Activated CD4-positive, alpha-beta T cell treated with anti-CD3 and anti-CD28 coated beads for 36 hours (primary cell): ENCODE results near the gene WNT2. TPM values are rescaled to one million over a fixed set of nuclear protein-coding genes. Genes with fewer than 3 reads are reported as not detected.
A peak's percentile ranks its signal among the peaks of the same experiment; 100 is the strongest.

Experiments
- ATAC-seq: fragments of 200-7000 bp; cut with Tn5 transposase; one replicate; pipeline ENCODE4 v1.10.0; 2021; ENCODE audit warnings: mild to moderate bottlenecking, moderate library complexity
- CTCF ChIA-PET: fragments of 350-600 bp; sonication (Branson Sonifier 250); formaldehyde crosslinking; loops from one replicate; lab custom pipeline; 2021; ENCODE audit warnings: antibody characterized with exemption; lab: Charles Lee
- POLR2A ChIA-PET: fragments of 350-600 bp; sonication (Branson Sonifier 250); formaldehyde crosslinking; loops from one replicate; lab custom pipeline; 2021; ENCODE audit warnings: antibody characterized with exemption, inconsistent platforms; lab: Charles Lee
- DNase-seq: peaks from one replicate; pipeline ENCODE4 v3.0.0-alpha.2; 2020
- H3K27ac Mint-ChIP-seq: one replicate; pipeline ENCODE4 v1.8.0; 2021; ENCODE audit warnings: mixed read lengths
- H3K27me3 Mint-ChIP-seq: one replicate; pipeline ENCODE4 v1.8.0; 2021; ENCODE audit warnings: mixed read lengths
- H3K36me3 Mint-ChIP-seq: one replicate; pipeline ENCODE4 v1.8.0; 2021; ENCODE audit warnings: low read depth, mixed read lengths
- H3K4me1 Mint-ChIP-seq: one replicate; pipeline ENCODE4 v1.8.0; 2021; ENCODE audit warnings: mixed read lengths
- H3K4me3 Mint-ChIP-seq: one replicate; pipeline ENCODE4 v1.8.0; 2021; ENCODE audit warnings: mild to moderate bottlenecking, moderate library complexity, mixed read lengths
- H3K9me3 Mint-ChIP-seq: one replicate; pipeline ENCODE4 v1.8.0; 2021; ENCODE audit warnings: low read depth, mixed read lengths
- intact Hi-C, 2 experiments: fragments of 100-400 bp; cut with DNase I in 1 of 2; cut with micrococcal nuclease in 1 of 2; formaldehyde crosslinking; loops; one replicate each; pipeline versions ENCODE4 v1.14.2 to v1.15.1; 2022 to 2024; cut with DNase I, micrococcal nuclease
- total RNA-seq, 2 experiments: library from RNA; stranded (reverse); gene quantifications; one replicate each; pipeline ENCODE4 v1.2.3, GENCODE V29; 2021

WNT2 gene
- not detected for total RNA-seq

- POLR2A ChIA-PET, result no interaction called here
- Mint-ChIP-seq H3K27ac (no peak within 1 kb of the TSS), H3K4me1 (peaks cover 2% of the 10 kb centered on the region), H3K27me3 (peaks cover 60% of the 10 kb centered on the region), H3K36me3 (no peaks in the 10 kb centered on the region), H3K4me3 (no peak within 1 kb of the TSS), H3K9me3 (no peaks in the 10 kb centered on the region)
- DNase-seq (peak; percentile 6), ATAC-seq (no peak)
- intact Hi-C loops, result no loop called here
- CTCF ChIA-PET, result interaction anchor here (0.6 kb wide), 1 partner anchor 1014 kb away, joined by 3 read pairs; no protein-coding TSS in a partner anchor
These were observed at the start of gene WNT2 for GRCh38 chr7:117322741-117323304. Gene WNT2 (minus strand): TSS chr7:117323058. CDS start chr7:117322989, 69 bp downstream.

- H3K4me1 Mint-ChIP-seq, result no peaks in the 10 kb centered on the region
- intact Hi-C loops, result no loop called here
- POLR2A ChIA-PET, result no interaction called here
- H3K36me3 Mint-ChIP-seq, result no peaks in the 10 kb centered on the region
- H3K27ac Mint-ChIP-seq, result no peak overlapping the region
- no peak overlapping the region for H3K4me3 Mint-ChIP-seq
- ATAC-seq, result no peak
- CTCF ChIA-PET, result no interaction called here
- DNase-seq, result no peak
- no peaks in the 10 kb centered on the region for H3K9me3 Mint-ChIP-seq
- H3K27me3 Mint-ChIP-seq, result no peaks in the 10 kb centered on the region
These were observed 49.2 kb upstream of the WNT2 start for GRCh38 chr7:117372073-117372472.

DNA sequence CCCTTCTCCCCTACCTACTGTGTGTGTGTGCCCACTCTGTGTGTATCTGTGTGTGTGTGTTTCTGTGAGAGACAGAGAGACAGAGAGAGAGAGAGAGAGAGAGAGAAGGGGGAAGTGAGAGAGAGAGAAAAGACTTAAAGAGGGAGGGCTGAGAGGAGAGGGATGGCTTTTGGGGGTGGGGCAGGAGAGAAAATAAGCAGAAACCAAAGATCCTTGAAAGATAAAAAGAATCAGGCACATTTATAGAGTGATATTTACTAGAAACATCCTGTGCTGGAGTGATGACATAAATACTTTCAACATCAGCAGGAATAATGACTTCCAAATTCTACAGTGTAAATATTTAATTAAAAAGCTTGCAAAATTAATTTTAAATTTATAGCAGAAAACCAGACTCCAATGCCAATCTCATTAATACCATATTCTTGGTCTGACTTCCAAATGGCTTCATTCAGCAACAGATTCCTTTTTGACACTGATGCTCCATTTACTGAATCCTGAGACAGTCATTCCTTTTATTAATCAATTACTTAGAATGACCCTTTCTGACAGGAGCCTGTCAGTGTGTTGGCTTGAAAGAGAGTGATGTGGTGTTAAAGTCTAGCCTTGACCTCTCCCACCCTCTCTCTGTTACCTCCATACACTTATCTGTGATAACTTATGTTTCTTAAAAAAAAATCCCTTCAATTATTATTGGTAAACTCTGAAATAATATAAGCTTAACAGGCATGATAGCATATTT, 41.7 kb upstream of the WNT2 start:
- DNase-seq (no peak), ATAC-seq (no peak)
- Mint-ChIP-seq H3K27me3 (peaks cover 2% of the 10 kb centered on the region), H3K4me3 (no peak overlapping the region), H3K4me1 (no peaks in the 10 kb centered on the region), H3K27ac (no peak overlapping the region), H3K36me3 (no peaks in the 10 kb centered on the region), H3K9me3 (no peaks in the 10 kb centered on the region)
- intact Hi-C loops, result no loop called here
- POLR2A ChIA-PET, result no interaction called here
- CTCF ChIA-PET, result interaction anchor here (0.5 kb wide), 1 partner anchor 151 kb away, joined by 3 read pairs; no protein-coding TSS in a partner anchor

DNA sequence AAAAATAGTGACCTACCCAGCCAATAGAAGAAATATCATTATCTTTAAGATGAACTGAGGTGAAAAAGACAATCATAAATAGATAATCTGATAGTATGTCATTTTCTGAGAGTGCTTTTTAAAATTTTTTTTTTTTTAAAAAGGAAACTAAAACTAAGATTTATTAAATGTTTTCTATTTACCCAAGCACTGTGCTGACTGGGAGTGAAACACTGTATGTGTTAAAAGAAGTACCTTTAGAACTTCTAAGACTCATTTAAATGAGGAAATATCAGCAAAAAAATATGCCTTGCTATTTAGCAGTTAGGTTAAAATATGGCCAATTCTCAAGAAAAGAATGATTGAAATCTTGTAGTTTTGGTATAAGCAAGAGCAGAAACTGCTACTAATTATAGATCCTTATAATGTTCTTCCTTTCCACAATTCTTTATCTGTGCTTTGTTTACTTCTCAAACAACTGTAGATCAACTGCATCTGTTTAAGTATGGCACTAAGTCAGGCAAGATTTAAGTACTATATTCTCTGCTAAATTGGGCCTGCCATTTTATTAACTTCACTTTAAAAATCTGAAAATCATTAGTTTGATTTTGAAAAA, 39.5 kb upstream of the WNT2 start:
- no peak overlapping the region for H3K4me3 Mint-ChIP-seq
- no peak for ATAC-seq
- ChIA-PET CTCF (no interaction called here), POLR2A (no interaction called here)
- no peak overlapping the region for H3K27ac Mint-ChIP-seq
- no peaks in the 10 kb centered on the region for H3K4me1 Mint-ChIP-seq
- no peaks in the 10 kb centered on the region for H3K36me3 Mint-ChIP-seq
- no peaks in the 10 kb centered on the region for H3K9me3 Mint-ChIP-seq
- DNase-seq, result no peak
- peaks cover 4% of the 10 kb centered on the region for H3K27me3 Mint-ChIP-seq
- intact Hi-C loops, result no loop called here

DNA sequence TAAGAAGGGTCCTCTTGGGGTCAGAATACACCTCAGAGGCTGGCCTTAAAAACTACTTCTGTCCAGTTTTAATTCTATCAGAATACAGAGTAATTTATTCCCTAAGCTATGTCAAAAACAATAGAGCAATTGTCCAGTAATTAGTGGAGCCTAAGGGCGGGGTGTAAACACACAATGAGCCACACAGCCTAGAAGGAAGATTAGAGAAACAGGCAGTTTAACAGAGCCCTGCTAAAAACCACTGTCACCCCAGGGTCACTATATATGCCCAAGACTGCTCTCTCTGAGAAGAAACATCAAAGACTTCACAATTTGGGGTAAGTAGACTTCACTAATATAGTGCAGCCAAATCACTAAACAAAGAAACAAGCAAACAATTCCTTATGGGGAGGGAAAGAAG, 27.2 kb upstream of the WNT2 start:
- ATAC-seq, result no peak
- no peak overlapping the region for H3K27ac Mint-ChIP-seq
- intact Hi-C loops, result no loop called here
- no peaks in the 10 kb centered on the region for H3K36me3 Mint-ChIP-seq
- DNase-seq, result no peak
- H3K27me3 Mint-ChIP-seq, result peaks cover 9% of the 10 kb centered on the region
- H3K4me3 Mint-ChIP-seq, result no peak overlapping the region
- peaks cover 1% of the 10 kb centered on the region for H3K9me3 Mint-ChIP-seq
- H3K4me1 Mint-ChIP-seq, result no peaks in the 10 kb centered on the region
- ChIA-PET POLR2A (no interaction called here), CTCF (no interaction called here)

DNA sequence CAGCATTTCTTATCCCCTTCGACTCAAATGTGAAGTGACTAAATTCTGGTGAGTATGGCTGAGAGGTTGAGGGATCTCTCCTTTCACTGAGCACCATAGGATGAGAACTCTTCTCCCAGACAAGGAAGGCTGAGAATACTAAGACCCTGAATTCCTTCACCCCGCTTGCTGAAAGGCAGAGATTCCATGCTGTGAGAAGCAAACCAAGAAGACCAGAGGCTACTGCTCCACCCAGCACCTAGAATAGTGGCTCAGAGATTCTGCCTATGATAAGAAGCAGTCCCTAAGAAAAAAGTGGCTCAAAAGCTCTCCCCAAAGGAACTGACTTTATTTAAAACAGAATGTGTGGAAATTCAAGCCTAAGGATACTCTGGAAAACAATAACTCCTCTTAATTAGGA, 26.7 kb upstream of the WNT2 start:
- H3K27me3 Mint-ChIP-seq, result peaks cover 9% of the 10 kb centered on the region
- ChIA-PET POLR2A (no interaction called here), CTCF (no interaction called here)
- no peak for DNase-seq
- H3K9me3 Mint-ChIP-seq, result peaks cover 1% of the 10 kb centered on the region
- H3K36me3 Mint-ChIP-seq, result no peaks in the 10 kb centered on the region
- intact Hi-C loops, result no loop called here
- no peaks in the 10 kb centered on the region for H3K4me1 Mint-ChIP-seq
- H3K27ac Mint-ChIP-seq, result no peak overlapping the region
- ATAC-seq, result no peak
- H3K4me3 Mint-ChIP-seq, result no peak overlapping the region

- Mint-ChIP-seq H3K4me3 (no peak overlapping the region), H3K4me1 (no peaks in the 10 kb centered on the region), H3K27ac (no peak overlapping the region), H3K9me3 (peaks cover 4% of the 10 kb centered on the region), H3K36me3 (no peaks in the 10 kb centered on the region), H3K27me3 (peaks cover 9% of the 10 kb centered on the region)
- intact Hi-C loops, result no loop called here
- CTCF ChIA-PET, result no interaction called here
- DNase-seq (no peak), ATAC-seq (no peak)
- POLR2A ChIA-PET, result no interaction called here
These were observed 25.3 kb upstream of the WNT2 start for GRCh38 chr7:117347962-117348672.

GRCh38 chr7:117347480-117347879, 24.6 kb upstream of the WNT2 start:
- Mint-ChIP-seq H3K36me3 (no peaks in the 10 kb centered on the region), H3K27ac (no peak overlapping the region), H3K27me3 (peaks cover 9% of the 10 kb centered on the region), H3K9me3 (peaks cover 4% of the 10 kb centered on the region), H3K4me3 (no peak overlapping the region), H3K4me1 (no peaks in the 10 kb centered on the region)
- intact Hi-C loops, result no loop called here
- ChIA-PET CTCF (no interaction called here), POLR2A (no interaction called here)
- DNase-seq, result no peak
- ATAC-seq, result no peak

GRCh38 chr7:117346161-117346560, 23.3 kb upstream of the WNT2 start:
- DNase-seq, result no peak
- ChIA-PET CTCF (no interaction called here), POLR2A (interaction anchor here (0.6 kb wide), 1 partner anchor 92 kb away, joined by 3 read pairs; no protein-coding TSS in a partner anchor)
- H3K36me3 Mint-ChIP-seq, result no peaks in the 10 kb centered on the region
- H3K4me1 Mint-ChIP-seq, result no peaks in the 10 kb centered on the region
- peaks cover 9% of the 10 kb centered on the region for H3K27me3 Mint-ChIP-seq
- intact Hi-C loops, result no loop called here
- no peak overlapping the region for H3K4me3 Mint-ChIP-seq
- no peak overlapping the region for H3K27ac Mint-ChIP-seq
- H3K9me3 Mint-ChIP-seq, result peaks cover 4% of the 10 kb centered on the region
- no peak for ATAC-seq

- no peaks in the 10 kb centered on the region for H3K27me3 Mint-ChIP-seq
- no peaks in the 10 kb centered on the region for H3K36me3 Mint-ChIP-seq
- intact Hi-C loops, result no loop called here
- CTCF ChIA-PET, result no interaction called here
- no peak for DNase-seq
- H3K27ac Mint-ChIP-seq, result no peak overlapping the region
- POLR2A ChIA-PET, result no interaction called here
- H3K4me1 Mint-ChIP-seq, result no peaks in the 10 kb centered on the region
- H3K9me3 Mint-ChIP-seq, result no peaks in the 10 kb centered on the region
- no peak overlapping the region for H3K4me3 Mint-ChIP-seq
- ATAC-seq, result no peak
These were observed 15.2 kb upstream of the WNT2 start for GRCh38 chr7:117338020-117338419.

DNA sequence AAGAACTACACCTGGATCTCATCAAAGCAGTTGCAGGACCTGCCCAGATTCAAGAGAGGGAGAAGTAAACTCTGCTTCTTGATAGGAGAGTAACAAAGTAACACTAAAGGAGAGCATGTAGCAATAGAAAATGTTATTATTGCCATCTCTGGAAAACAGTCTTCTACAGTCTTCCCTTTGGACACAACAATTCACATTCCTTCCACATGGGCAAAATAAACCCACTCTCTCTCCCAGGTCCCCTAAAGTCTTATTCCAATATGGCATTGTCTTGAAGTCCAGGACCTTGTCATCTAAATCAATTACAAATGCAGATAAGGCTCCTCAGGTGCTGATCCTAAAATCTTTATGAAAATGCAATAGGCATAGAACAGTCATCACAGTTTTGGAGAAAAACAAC, 10.3 kb upstream of the WNT2 start:
- no peak for DNase-seq
- no peak overlapping the region for H3K27ac Mint-ChIP-seq
- no peaks in the 10 kb centered on the region for H3K36me3 Mint-ChIP-seq
- H3K9me3 Mint-ChIP-seq, result peaks cover 2% of the 10 kb centered on the region
- H3K4me1 Mint-ChIP-seq, result no peaks in the 10 kb centered on the region
- H3K4me3 Mint-ChIP-seq, result no peak overlapping the region
- H3K27me3 Mint-ChIP-seq, result peaks cover 2% of the 10 kb centered on the region
- ATAC-seq, result no peak
- intact Hi-C loops, result no loop called here
- POLR2A ChIA-PET, result no interaction called here
- CTCF ChIA-PET, result no interaction called here
